ENCODE measurements around the gene UBR4. TPM values are rescaled to one million over a fixed set of nuclear protein-coding genes. Genes with fewer than 3 reads are reported as not detected.

UBR4 gene
- total RNA-seq, 1 donor from 2014 or later, result 222 TPM

DNA sequence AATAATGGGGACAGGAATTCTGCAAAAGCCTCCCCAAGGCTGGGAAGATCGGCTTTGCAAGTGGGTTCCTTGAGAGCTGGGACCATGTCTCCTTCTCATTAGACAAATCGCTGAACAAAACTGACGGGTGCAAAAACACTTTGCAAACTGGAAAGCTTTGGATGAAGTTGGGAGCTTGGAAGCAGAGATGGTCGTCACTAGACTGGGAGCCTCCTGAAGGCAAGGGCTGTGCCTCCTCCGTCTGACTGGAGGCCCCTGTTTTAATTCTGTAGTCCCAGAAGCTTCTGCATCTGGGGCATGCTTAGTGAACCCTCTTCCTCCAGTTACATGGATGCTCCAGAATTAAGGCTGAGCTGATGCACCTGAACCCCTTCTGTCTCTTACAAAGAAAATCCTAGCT is 171.3 kb downstream of the UBR4 start:
- no peaks in the 10 kb centered on the region for H3K9me3 ChIP-seq
- H3K4me1 ChIP-seq, result no peaks in the 10 kb centered on the region
- peak in 1 of 2 donors; percentile 40 for DNase-seq (ENCODE audit: low spot score in 2 of 2)
- TF ChIP-seq, protein P1, sequence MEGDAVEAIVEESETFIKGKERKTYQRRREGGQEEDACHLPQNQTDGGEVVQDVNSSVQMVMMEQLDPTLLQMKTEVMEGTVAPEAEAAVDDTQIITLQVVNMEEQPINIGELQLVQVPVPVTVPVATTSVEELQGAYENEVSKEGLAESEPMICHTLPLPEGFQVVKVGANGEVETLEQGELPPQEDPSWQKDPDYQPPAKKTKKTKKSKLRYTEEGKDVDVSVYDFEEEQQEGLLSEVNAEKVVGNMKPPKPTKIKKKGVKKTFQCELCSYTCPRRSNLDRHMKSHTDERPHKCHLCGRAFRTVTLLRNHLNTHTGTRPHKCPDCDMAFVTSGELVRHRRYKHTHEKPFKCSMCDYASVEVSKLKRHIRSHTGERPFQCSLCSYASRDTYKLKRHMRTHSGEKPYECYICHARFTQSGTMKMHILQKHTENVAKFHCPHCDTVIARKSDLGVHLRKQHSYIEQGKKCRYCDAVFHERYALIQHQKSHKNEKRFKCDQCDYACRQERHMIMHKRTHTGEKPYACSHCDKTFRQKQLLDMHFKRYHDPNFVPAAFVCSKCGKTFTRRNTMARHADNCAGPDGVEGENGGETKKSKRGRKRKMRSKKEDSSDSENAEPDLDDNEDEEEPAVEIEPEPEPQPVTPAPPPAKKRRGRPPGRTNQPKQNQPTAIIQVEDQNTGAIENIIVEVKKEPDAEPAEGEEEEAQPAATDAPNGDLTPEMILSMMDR (IDR thresholded peaks at IDR 0.05), result no peak
- peaks cover 3% of the 10 kb centered on the region for H3K27me3 ChIP-seq
- H3K27ac ChIP-seq, result no peak overlapping the region
- no peak overlapping the region for H3K4me3 ChIP-seq
- intact Hi-C loops (cut with DNase I), result no loop called here
- H3K36me3 ChIP-seq, result no peaks in the 10 kb centered on the region

DNA sequence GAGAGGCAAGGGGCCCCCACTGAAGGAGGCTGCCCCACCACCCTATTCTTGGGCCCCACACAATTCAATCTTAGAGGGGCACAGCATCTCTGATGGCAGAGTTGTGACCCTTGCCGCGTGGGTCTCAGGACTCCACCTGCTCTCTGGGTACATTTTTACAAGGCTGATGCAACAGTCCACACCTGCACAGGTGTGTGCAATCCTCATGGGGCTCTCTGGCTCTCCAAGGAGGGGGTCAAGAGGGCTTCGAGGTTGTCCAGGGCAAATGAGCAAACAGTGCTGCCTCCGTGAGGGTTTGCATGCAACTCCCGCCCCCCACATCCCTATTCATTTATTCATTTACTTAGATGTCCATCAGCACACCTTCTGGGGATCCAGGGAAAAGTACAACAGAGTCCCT is 172.0 kb downstream of the UBR4 start:
- Histone ChIP-seq H3K27me3 (peaks cover 3% of the 10 kb centered on the region), H3K4me3 (no peak overlapping the region), H3K9me3 (no peaks in the 10 kb centered on the region), H3K27ac (no peak overlapping the region), H3K36me3 (no peaks in the 10 kb centered on the region), H3K4me1 (no peaks in the 10 kb centered on the region)
- TF ChIP-seq, protein P1 (IDR thresholded peaks at IDR 0.05), result no peak
- intact Hi-C loops (cut with DNase I), result no loop called here
- DNase-seq (ENCODE audit: low spot score in 2 of 2), result peak in 1 of 2 donors; percentile 12

DNA sequence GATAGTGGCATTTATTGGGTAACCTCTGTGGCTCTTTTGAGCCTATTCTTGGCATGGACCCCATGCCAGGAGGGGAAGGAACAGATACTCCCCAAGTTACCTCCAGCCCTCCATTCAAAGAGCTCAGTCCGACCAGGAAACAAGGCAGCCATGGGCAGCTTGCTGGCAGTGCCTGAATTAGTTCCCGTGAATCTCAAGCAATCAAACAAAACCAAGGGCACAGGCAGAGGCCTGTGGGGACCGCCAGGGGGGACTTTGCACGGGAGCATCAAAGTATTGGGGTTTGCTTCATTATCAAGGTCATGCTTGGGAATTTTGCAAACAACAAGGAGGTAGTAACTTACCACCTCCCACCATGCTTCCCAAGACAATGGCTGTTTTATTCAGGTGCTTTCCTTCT is 172.4 kb downstream of the UBR4 start:
- no peak overlapping the region for H3K27ac ChIP-seq
- no peaks in the 10 kb centered on the region for H3K36me3 ChIP-seq
- no peak overlapping the region for H3K4me3 ChIP-seq
- H3K27me3 ChIP-seq, result peaks cover 3% of the 10 kb centered on the region
- DNase-seq (ENCODE audit: low spot score in 2 of 2), result peak in 1 of 2 donors; percentile 24
- intact Hi-C loops (cut with DNase I), result no loop called here
- H3K9me3 ChIP-seq, result no peaks in the 10 kb centered on the region
- TF ChIP-seq, protein P1 (IDR thresholded peaks at IDR 0.05), result no peak
- no peaks in the 10 kb centered on the region for H3K4me1 ChIP-seq

DNA sequence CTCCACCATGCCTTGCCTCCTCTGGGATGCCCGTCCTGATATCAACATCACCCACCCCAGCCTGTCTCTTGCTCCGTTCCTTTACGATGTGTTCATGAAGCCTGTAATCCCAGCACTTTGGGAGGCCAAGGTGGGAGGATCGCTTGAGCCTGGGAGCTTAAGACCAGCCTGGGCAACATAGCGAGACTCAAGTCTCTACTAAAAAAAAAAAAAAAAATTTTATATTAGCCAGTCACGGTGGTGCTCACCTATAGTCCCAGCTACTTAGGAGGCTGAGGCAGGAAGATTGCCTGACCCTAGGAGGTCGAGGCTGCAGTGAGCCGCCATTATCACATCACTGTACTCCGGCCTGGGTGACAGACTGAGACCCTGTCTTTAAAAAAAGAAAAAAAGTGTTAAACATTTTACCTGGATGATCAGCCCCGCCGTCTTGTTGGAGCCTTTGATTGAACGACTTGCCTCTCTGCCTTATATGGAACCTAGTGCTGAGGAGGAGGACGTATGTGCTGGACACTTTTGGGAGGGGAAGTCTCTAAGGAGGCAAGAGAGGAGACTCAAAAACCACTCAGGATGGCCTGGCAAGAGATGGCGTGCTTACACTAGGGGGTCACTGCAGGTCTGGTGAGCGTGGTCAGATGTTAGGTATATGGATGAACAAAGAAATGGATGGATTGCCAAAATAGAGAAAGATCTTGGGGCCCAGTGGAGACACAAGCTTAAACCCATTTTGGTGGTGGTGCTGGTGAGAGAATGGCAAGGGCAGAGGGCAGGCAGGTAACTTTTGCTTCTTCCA is 173.1 kb downstream of the UBR4 start:
- H3K4me3 ChIP-seq, result no peak overlapping the region
- TF ChIP-seq, protein P1 (IDR thresholded peaks at IDR 0.05), result no peak
- no peaks in the 10 kb centered on the region for H3K4me1 ChIP-seq
- peaks cover 3% of the 10 kb centered on the region for H3K27me3 ChIP-seq
- peak in 1 of 2 donors; percentile 31 for DNase-seq (ENCODE audit: low spot score in 2 of 2)
- intact Hi-C loops (cut with DNase I), result no loop called here
- H3K27ac ChIP-seq, result no peak overlapping the region
- no peaks in the 10 kb centered on the region for H3K36me3 ChIP-seq
- H3K9me3 ChIP-seq, result no peaks in the 10 kb centered on the region

DNA sequence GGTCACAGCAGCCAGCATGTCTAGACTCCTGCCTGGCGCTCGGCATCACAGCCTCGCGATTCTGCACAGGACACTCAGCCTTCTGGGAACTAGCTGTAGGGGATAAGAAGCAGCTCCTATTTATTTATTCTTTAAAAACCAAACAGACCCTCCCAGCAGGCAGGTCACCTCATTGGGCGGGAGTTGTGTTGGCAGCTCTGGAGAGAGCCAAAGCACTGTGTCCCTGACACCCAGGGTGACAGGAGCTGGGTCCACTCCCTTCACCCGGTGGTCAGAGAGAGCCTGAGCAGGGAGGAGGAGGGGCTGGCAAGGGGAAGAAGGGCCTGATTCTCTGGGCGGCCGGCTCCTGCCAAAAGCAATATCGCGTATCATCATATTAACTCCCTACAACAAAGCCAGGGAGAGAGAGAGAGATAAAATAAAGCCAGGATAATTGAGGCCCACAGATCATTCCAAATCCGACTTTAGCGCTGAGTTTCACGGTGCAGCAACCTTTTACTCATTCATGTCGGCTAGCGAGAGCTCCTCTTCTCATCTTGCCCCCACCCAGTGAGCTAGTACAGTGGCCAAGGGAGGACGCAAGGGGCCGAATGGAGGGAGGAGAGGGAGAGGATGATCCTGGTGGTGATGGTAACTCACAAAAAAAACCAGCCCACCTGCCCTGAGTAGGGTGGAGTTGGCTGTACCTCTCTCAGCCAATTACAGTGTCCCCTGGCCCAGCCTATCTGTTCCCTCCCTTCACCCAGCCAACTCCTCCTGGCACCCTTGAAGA is 173.8 kb downstream of the UBR4 start:
- intact Hi-C loops (cut with DNase I), result no loop called here
- Histone ChIP-seq H3K27ac (no peak overlapping the region), H3K36me3 (no peaks in the 10 kb centered on the region), H3K4me3 (no peak overlapping the region), H3K27me3 (peaks cover 3% of the 10 kb centered on the region), H3K4me1 (no peaks in the 10 kb centered on the region), H3K9me3 (no peaks in the 10 kb centered on the region)
- peak in 1 of 2 donors; percentile 44 for DNase-seq (ENCODE audit: low spot score in 2 of 2)
- TF ChIP-seq, protein P1 (IDR thresholded peaks at IDR 0.05), result no peak

All from ascending aorta (tissue), 2 donors.